ENCODE results near the gene DIP2C.

GRCh38 chr10:672992-673391 is 16.5 kb downstream of the DIP2C start:
- TF ChIP-seq CTCF (IDR thresholded peaks at IDR 0.05) (no peak), POLR2AphosphoS5 (IDR thresholded peaks at IDR 0.05) (no peak)

Data from transverse colon (tissue), 4 donors.